IMR-90 (cell line): Measurements from ENCODE around the gene UBASH3B.

Source experiments
- BHLHE40 ChIP-seq: fragments of 150-350 bp; IDR thresholded peaks from 2 replicates; pipeline ENCODE4 v1.6.1; 2016; ENCODE audit warnings: mild to moderate bottlenecking, low read depth, low read length
- CEBPB ChIP-seq: IDR thresholded peaks from 2 replicates; pipeline ENCODE4 v1.6.1; 2012; ENCODE audit warnings: low read depth, low read length, improper control_type of control experiment
- CTCF ChIP-seq: conservative IDR thresholded peaks from 2 replicates; pipeline ENCODE4 v1.5.1; 2012; ENCODE audit warnings: mild to moderate bottlenecking, low read depth, low read length, improper control_type of control experiment
- MAZ ChIP-seq: IDR thresholded peaks from 2 replicates; pipeline ENCODE4 v1.6.1; 2012; ENCODE audit warnings: low read depth, mild to moderate bottlenecking, low read length, improper control_type of control experiment, moderate library complexity, borderline replicate concordance
- POLR2A ChIP-seq: IDR thresholded peaks from 2 replicates; pipeline ENCODE4 v1.6.1; 2012; ENCODE audit warnings: mild to moderate bottlenecking, low read depth, low read length
- RCOR1 ChIP-seq: IDR thresholded peaks from 2 replicates; pipeline ENCODE4 v1.6.1; 2012; ENCODE audit warnings: mild to moderate bottlenecking, low read length, improper control_type of control experiment; ENCODE audit not compliant: insufficient replicate concordance
- RFX5 ChIP-seq: IDR thresholded peaks from 2 replicates; pipeline ENCODE4 v1.8.0; 2012; ENCODE audit warnings: low read depth, mild to moderate bottlenecking, low read length, moderate library complexity
- TF ChIP-seq, protein P1 (sequence below): fragments of 150-350 bp; IDR thresholded peaks from 2 replicates; pipeline ENCODE4 v1.6.1; 2017; ENCODE audit warnings: mild to moderate bottlenecking, antibody characterized with exemption, low read length, low read depth

DNA sequence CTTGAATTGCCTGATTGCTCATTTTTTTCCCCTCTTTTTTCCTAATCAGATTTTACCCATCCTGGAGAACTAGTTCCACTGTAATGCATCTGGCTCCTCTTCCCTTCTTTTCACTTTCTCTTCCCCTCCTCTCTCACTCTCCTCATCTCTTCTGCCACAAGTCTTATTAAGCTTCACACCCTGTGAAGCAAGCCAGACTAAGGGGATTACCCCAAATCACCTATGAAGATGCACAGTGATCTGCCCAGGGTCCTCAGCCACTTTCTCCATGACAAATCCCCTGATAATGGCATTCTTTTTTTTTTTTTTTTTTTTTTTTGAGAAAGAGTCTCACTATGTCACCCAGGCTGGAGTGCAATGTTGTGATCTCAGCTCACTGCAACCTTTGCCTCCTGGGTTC, 11.2 kb downstream of the UBASH3B start:
- TF ChIP-seq CTCF: no peak
- TF ChIP-seq MAZ: no peak
- no peak for TF ChIP-seq RFX5
- no peak for TF ChIP-seq POLR2A
- TF ChIP-seq CEBPB: no peak
- no peak for TF ChIP-seq BHLHE40
- TF ChIP-seq, protein P1, sequence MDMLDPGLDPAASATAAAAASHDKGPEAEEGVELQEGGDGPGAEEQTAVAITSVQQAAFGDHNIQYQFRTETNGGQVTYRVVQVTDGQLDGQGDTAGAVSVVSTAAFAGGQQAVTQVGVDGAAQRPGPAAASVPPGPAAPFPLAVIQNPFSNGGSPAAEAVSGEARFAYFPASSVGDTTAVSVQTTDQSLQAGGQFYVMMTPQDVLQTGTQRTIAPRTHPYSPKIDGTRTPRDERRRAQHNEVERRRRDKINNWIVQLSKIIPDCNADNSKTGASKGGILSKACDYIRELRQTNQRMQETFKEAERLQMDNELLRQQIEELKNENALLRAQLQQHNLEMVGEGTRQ: no peak
- TF ChIP-seq RCOR1: no peak
